Stimulated activated naive CD8-positive, alpha-beta T cell treated with anti-CD3 and anti-CD28 coated beads, Interleukin-15, amount 100 ng/mL, for 72 hours (primary cell): ENCODE results near the gene PLIN1.
"Not testable (repeated sequence)": the region's sequence is repeated elsewhere in the genome, so short reads cannot be mapped to it uniquely, and the experiment has no call there.

Source experiments
- ATAC-seq: fragments of 150-1000 bp; cut with Tn5 transposase; 2 replicates; pipeline ENCODE4 v1.10.0; 2021; ENCODE audit warnings: mild to moderate bottlenecking, moderate library complexity
- DNase-seq, 2 donors: peaks; one replicate each; pipeline ENCODE4 v3.0.0; 2021 to 2022
- H3K27ac Mint-ChIP-seq, 2 donors: one replicate each; pipeline ENCODE4 v1.8.0; 2022; ENCODE audit warnings: mild to moderate bottlenecking in 2 of 2, mixed read lengths in 2 of 2, moderate library complexity in 2 of 2
- H3K27me3 Mint-ChIP-seq: one replicate; pipeline ENCODE4 v1.8.0; 2022; ENCODE audit warnings: mixed read lengths
- H3K4me1 Mint-ChIP-seq: one replicate; pipeline ENCODE4 v1.8.0; 2022; ENCODE audit warnings: mild to moderate bottlenecking, mixed read lengths
- H3K4me3 Mint-ChIP-seq, 2 donors: one replicate each; pipeline ENCODE4 v1.8.0; 2022; ENCODE audit warnings: mild to moderate bottlenecking in 2 of 2, mixed read lengths in 2 of 2, moderate library complexity in 1 of 2
- H3K9me3 Mint-ChIP-seq, 2 donors: one replicate each; pipeline ENCODE4 v1.8.0; 2022; ENCODE audit warnings: mixed read lengths in 2 of 2

PLIN1 gene, protein sequence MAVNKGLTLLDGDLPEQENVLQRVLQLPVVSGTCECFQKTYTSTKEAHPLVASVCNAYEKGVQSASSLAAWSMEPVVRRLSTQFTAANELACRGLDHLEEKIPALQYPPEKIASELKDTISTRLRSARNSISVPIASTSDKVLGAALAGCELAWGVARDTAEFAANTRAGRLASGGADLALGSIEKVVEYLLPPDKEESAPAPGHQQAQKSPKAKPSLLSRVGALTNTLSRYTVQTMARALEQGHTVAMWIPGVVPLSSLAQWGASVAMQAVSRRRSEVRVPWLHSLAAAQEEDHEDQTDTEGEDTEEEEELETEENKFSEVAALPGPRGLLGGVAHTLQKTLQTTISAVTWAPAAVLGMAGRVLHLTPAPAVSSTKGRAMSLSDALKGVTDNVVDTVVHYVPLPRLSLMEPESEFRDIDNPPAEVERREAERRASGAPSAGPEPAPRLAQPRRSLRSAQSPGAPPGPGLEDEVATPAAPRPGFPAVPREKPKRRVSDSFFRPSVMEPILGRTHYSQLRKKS

DNA sequence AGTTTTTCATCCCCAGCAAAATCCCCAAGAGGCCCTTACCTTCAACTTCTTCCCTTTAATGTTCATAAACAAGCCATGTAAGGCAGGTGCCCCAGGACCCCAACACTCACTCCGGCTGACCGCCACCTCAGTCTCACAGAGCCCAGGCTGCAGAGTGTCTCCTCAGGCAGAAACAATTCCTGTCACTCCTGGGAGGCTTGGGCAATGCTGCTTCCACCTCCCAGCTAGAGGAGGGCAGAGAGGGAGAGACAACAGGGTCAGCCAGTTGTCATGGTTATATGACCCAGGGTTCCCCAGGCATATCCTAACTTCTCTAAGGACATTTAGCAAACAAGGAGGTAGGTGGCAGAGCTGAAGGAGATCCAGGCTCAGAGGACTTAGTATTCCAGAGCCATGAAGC lies at the start of gene PLIN1:
TSS of gene PLIN1 (minus strand) at position 156 of the 400 bp plus-strand sequence. CDS start 1,878 bp downstream, outside the sequence.
- H3K4me1 Mint-ChIP-seq: no peaks in the 10 kb centered on the region
- ATAC-seq (no peak), DNase-seq (no peak)
- H3K27ac Mint-ChIP-seq: peak within 1 kb of the TSS in 1 of 2 donors; percentile 39
- no peaks in the 10 kb centered on the region for H3K9me3 Mint-ChIP-seq
- H3K4me3 Mint-ChIP-seq: no peak within 1 kb of the TSS
- no peaks in the 10 kb centered on the region for H3K27me3 Mint-ChIP-seq

DNA sequence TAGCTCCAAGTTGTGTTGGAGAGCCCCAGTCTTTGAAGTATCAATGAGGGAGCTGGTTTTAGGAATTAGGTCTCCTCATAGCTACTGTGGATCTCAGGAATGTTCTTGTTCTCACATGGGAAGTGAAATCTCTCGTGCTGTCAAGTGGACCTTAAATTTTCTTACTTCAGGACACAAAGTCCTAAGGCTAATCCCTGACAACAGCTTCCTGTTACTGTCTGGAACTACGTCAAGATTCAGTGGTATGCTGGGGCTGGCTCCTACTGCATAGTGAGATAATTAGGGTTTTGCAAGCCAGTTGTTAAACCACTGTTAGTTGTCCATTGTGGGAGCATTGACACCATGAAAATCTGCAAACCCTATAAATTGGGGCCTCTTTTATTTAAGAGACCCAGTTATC lies 49.1 kb upstream of the PLIN1 start:
- Mint-ChIP-seq H3K4me1 (no peaks in the 10 kb centered on the region), H3K27ac (no peak overlapping the region), H3K9me3 (no peaks in the 10 kb centered on the region), H3K4me3 (no peak overlapping the region), H3K27me3 (no peaks in the 10 kb centered on the region)
- ATAC-seq (no peak), DNase-seq (no peak)

DNA sequence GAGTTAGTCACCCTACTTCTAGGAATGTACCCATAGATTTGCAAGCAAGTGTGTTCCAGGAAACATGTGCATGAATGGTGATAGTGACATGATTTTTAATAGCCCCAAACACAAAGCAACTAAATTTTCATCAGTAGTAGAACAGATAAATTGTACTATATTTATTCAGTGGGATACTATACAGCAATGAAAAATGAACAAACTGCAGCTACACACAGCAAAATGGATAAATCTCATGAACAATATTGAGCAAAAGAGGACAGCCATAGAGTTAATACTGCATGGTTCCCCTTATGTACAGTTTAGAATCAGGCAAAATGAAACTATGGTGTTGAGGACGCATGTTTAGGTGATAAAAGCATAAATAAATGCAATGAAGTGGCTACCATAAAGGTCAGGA lies 45.9 kb upstream of the PLIN1 start:
- no peak for ATAC-seq
- H3K4me3 Mint-ChIP-seq: no peak overlapping the region
- H3K27me3 Mint-ChIP-seq: peaks cover 21% of the 10 kb centered on the region

DNA sequence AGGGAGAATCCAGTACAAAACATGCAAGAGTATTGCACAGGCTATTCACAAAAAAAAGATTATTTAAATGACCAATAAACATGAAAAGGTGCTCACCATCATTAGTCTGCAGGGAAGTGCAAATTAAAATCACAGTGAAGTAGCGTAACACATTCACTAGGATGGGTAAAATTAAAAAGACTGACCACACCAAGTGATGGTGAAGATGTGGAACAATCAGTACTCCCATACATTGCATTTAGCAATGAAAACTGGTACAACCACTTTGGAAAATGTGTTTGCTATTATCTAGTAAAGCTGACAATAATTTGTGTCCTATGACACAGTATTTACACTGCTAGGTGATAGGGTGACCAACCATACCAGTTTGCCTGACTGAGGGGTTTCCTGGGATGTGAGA lies 45.5 kb upstream of the PLIN1 start:
- DNase-seq: no peak
- Mint-ChIP-seq H3K4me3 (no peak overlapping the region), H3K9me3 (no peaks in the 10 kb centered on the region), H3K27me3 (peaks cover 25% of the 10 kb centered on the region), H3K27ac (no peak overlapping the region), H3K4me1 (no peaks in the 10 kb centered on the region)
- ATAC-seq: no peak

More for the DNA sequence above, 45.9 kb upstream of the PLIN1 start:
- no peak for DNase-seq
- Mint-ChIP-seq H3K9me3 (no peaks in the 10 kb centered on the region), H3K27ac (no peak overlapping the region), H3K4me1 (no peaks in the 10 kb centered on the region)

DNA sequence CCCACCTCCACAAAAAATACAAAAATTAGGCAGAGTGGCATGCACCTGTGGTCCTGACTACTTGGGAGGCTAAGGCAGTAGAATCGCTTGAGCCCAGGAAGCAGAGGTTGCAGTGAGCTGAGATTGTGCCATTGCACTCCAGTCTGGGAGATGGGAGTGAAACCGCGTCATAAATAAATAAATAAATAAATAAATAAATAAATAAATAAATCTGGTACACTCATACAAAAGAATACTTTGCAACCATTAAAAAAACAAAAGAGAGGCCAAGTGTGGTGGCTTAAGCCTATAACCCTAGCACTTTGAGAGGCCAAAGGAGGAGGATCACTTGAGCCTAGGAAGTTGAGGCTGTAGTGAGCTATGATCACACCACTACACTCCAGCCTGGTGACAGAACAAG lies 43.9 kb upstream of the PLIN1 start:
- Mint-ChIP-seq H3K4me3 (no peak overlapping the region), H3K9me3 (no peaks in the 10 kb centered on the region), H3K27ac (no peak overlapping the region), H3K4me1 (no peaks in the 10 kb centered on the region), H3K27me3 (peaks cover 31% of the 10 kb centered on the region)
- ATAC-seq (no peak), DNase-seq (no peak)

DNA sequence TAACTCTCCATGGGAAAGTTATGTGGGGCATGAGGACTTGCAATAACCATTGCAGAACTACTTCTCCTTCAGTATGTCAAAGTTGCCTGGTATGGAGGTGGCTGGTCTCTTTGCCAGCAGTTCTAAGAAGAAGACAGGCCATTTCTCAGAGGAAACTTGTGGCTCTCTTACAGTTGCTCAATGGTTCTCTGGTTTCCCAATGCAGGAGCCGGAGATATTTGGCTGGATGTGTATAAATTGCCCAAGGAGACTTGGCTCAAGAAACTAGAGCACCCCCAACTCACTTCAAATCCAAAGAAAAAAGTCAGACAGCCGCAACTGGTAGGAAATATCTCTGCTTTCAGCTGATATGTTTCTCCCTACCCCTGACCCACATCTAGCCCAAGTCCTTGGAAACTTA lies 35.6 kb upstream of the PLIN1 start:
- Mint-ChIP-seq H3K9me3 (no peaks in the 10 kb centered on the region), H3K4me3 (no peak overlapping the region), H3K27ac (no peak overlapping the region), H3K27me3 (peaks cover 7% of the 10 kb centered on the region), H3K4me1 (no peaks in the 10 kb centered on the region)
- ATAC-seq (no peak), DNase-seq (no peak)

DNA sequence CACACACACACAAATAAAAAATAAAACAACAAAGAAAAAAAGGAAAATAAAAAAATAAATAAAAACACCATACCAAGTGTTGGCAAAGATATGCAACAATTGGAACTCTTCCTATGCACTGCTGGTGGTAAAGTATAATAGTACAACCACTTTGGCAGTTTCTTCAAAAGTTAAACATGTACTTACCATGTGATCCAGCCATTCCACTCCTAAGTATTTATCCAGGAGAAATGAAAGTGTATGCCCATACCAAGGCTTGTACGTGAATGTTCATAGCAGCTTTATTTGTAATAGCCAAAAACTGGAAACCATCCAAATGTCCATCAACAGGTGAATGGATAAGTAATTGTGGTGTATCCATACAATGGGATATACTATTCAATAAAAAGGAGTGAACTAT lies 28.4 kb upstream of the PLIN1 start:
- no peak for DNase-seq
- peaks cover 24% of the 10 kb centered on the region for H3K27me3 Mint-ChIP-seq
- ATAC-seq: no peak
- no peaks in the 10 kb centered on the region for H3K9me3 Mint-ChIP-seq
- no peak overlapping the region for H3K27ac Mint-ChIP-seq
- H3K4me3 Mint-ChIP-seq: no peak overlapping the region
- no peaks in the 10 kb centered on the region for H3K4me1 Mint-ChIP-seq

DNA sequence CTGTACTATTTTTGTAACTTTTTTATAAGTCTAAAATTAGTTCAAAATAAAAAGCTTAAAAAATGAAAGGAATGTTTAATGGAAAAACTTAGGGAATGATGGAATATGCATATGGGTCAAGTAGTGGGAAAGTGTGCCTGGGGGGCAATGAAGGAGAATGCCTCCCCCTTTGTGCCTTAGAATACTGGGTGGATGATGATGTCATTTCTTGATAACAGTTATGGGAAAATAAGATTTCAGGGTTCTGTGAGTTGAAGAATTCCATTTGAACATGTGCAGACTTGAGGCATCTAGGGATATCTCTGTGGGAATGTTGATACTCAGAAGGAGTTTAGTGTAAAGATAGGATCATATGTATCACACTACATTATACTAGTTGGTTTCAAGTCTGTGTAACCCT lies 25.2 kb upstream of the PLIN1 start:
- no peaks in the 10 kb centered on the region for H3K4me1 Mint-ChIP-seq
- DNase-seq (no peak), ATAC-seq (no peak)
- peaks cover 29% of the 10 kb centered on the region for H3K27me3 Mint-ChIP-seq
- no peak overlapping the region for H3K4me3 Mint-ChIP-seq
- H3K27ac Mint-ChIP-seq: no peak overlapping the region
- H3K9me3 Mint-ChIP-seq: no peaks in the 10 kb centered on the region

DNA sequence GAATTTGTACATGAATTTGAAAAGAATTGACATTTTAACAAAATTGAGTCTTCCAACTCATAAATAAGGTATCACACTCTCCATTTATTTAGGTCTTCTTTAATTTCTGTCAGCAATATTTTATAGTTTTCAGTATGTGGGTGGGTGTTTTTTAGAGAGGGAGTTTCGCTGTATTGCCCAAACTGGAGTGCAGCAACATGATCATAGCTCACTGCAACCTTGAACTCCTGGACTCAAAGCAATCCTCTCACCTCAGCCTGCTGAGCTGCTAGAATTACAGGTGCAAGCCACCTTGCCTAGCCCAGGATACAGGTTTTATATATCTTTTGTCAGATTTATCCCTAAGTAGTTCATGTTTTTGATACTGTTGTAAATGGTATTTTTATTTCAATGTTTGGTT lies 16.0 kb upstream of the PLIN1 start:
- no peak overlapping the region for H3K27ac Mint-ChIP-seq
- DNase-seq (no peak), ATAC-seq (no peak)
- H3K4me3 Mint-ChIP-seq: no peak overlapping the region
- peaks cover 12% of the 10 kb centered on the region for H3K27me3 Mint-ChIP-seq
- H3K4me1 Mint-ChIP-seq: peaks cover 9% of the 10 kb centered on the region
- no peaks in the 10 kb centered on the region for H3K9me3 Mint-ChIP-seq

DNA sequence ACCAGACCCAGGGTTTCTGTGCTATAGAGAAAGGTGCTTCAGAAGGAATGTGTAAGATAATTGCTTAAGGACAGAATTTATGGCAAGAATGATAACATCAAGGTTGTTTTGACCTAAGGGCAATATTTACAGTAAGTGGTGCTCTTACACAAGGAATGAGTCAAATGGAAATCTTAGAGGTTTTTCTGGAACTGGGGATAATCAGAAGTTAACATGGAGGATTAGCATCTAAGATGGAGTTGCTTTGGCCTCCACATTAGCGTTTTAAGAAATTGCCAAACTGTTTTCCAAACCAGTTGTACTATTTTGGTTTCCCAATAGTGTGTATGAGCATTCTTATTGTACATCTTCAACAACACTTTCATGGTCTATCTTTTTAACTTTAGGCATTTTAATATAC lies 14.5 kb upstream of the PLIN1 start:
- ATAC-seq: no peak
- Mint-ChIP-seq H3K4me1 (peaks cover 16% of the 10 kb centered on the region), H3K4me3 (no peak overlapping the region), H3K27me3 (peaks cover 7% of the 10 kb centered on the region), H3K27ac (no peak overlapping the region), H3K9me3 (no peaks in the 10 kb centered on the region)
- no peak for DNase-seq

DNA sequence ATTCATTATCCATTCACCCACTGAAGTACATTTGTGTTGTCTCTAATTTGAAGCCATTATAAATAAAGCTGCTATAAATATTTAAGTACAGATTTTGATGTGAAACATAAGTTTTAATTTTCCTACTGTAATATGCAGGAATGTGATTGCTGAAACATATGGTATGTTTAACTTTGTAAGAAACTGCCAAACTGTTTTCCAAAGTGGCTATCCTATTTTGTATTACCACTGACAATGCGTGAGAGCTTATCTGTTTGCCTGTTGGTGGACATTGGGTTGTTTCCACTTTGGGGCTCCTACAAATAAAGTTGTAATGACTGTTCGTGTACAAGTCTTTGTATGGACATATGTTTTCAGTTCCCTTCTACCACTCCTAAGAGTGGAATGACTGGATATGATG lies 13.9 kb upstream of the PLIN1 start:
- no peak overlapping the region for H3K4me3 Mint-ChIP-seq
- peaks cover 16% of the 10 kb centered on the region for H3K4me1 Mint-ChIP-seq
- no peak for ATAC-seq
- DNase-seq: no peak
- H3K27me3 Mint-ChIP-seq: peaks cover 7% of the 10 kb centered on the region
- no peak overlapping the region for H3K27ac Mint-ChIP-seq
- H3K9me3 Mint-ChIP-seq: no peaks in the 10 kb centered on the region

DNA sequence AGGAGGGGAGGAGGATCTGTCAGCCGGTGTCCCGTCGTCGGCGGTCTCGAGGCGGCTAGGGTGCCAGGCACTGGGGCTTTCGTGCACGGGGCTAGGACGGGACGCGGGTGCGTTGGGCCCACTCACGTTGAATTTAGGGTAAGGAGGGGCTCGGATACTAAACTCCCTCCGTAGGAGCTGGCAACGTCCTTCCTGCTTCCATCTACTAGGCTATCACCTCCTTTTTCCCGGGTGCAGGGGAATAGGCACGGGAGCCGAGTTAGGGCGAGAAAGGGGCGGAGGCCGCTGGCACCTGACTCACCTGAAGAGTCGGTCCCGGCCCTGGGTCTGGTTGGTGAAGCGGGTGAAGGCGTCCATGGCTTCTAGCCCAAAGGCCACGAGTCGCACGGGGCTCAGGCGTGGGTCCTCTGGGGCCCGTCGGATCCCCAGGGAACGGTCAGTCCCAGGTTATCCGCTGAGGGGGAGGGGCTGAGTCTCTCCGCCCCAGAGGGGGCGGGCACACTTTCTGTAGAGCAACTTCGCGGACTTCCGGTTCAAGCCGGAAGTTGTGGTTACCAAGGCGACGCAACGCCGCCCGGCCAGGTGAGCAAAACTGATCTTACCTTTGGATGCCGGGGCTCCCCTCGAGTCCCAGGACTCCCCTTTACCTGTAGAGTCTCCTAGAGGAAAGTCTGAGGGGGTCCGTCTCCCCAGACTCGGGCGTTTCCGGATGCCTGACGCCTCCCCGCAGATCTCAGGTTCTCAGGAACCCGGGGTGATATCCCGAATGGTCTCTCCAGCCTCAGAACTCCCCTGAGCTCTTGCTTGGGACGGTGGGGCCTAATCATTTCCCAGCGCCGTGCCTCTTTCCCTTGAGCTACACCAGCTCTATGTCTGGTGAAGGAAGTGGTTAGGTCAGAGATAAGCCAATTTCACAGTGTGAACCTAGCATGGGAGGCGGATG lies 11.4 kb upstream of the PLIN1 start, which contains the start of the genes PEX11A and WDR93:
TSS of gene PEX11A (minus strand) at position 479 of the 943 bp plus-strand sequence. CDS start at position 357, 122 bp downstream.
TSS of gene WDR93 (plus strand) at position 536 of the 943 bp plus-strand sequence. CDS start 10,936 bp downstream, outside the sequence.
- Mint-ChIP-seq H3K9me3 (no peaks in the 10 kb centered on the region), H3K4me3 (peak within 1 kb of the TSS; percentile 83 to 95), H3K4me1 (peaks cover 16% of the 10 kb centered on the region), H3K27me3 (no peaks in the 10 kb centered on the region), H3K27ac (peak within 1 kb of the TSS; percentile 63 to 85)
- DNase-seq (peak; percentile 71 to 76), ATAC-seq (peak; percentile 95)

DNA sequence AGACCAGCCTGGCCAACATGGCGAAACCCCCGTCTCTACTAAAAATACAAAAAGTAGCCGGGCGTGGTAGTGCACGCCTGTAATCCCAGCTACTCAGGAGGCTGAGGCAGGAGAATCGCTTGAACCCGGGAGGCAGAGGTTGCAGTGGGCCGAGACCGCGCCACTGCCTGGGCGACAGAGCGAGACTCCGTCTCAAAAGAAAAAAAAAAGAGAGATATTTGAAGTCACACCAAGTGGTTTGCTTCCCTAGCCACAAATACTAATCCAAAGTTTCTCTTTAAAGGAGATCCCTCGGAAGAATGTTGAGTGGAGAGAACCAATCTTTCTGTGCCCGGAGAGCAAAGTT lies 10.7 kb upstream of the PLIN1 start:
- peak overlapping the region in 1 of 2 donors; percentile 85 for H3K27ac Mint-ChIP-seq
- not testable (repeated sequence) for H3K9me3 Mint-ChIP-seq, H3K27me3 Mint-ChIP-seq, ATAC-seq, DNase-seq
- H3K4me1 Mint-ChIP-seq: peaks cover 16% of the 10 kb centered on the region
- peak overlapping the region; percentile 83 to 95 for H3K4me3 Mint-ChIP-seq

DNA sequence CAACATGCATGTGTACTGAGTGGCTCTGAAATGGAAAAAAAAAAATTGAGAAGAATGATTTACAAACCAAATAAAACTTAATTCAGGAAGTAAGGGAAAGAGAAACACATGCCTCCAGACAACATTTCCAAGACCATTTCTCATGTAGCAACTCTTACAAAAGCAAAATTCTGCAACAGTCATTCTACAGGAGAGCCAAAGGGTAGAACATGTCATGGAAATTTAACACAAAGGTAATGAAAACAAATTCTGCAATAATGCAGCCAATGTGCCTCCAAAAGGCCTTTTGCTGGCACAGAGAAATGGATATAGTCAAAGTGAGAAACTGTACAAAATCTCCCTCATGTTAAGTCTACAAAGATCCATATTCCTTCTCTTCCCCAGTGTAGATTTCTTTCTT lies 7.4 kb upstream of the PLIN1 start:
- Mint-ChIP-seq H3K9me3 (no peaks in the 10 kb centered on the region), H3K4me1 (peaks cover 16% of the 10 kb centered on the region), H3K27ac (no peak overlapping the region), H3K27me3 (no peaks in the 10 kb centered on the region), H3K4me3 (no peak overlapping the region)
- no peak for ATAC-seq
- DNase-seq: no peak

DNA sequence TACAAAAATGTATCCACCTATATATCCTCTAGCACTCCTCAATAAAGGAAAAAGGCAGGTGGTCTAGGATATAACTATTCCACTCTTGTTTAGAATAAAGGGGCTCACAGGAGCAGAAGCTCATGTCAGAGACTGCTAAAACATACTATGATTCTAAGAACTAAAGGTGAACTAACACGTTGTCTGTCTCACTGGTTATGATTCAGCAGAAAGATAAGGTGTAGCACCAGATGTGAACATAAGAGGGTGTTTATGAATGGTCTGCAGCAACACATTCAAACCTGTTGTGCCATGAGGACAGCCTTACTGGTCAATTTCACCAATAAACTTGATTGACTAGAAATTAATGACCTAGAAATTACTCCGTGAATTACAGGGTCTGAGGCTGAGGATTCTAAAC lies 6.8 kb upstream of the PLIN1 start:
- no peaks in the 10 kb centered on the region for H3K9me3 Mint-ChIP-seq

DNA sequence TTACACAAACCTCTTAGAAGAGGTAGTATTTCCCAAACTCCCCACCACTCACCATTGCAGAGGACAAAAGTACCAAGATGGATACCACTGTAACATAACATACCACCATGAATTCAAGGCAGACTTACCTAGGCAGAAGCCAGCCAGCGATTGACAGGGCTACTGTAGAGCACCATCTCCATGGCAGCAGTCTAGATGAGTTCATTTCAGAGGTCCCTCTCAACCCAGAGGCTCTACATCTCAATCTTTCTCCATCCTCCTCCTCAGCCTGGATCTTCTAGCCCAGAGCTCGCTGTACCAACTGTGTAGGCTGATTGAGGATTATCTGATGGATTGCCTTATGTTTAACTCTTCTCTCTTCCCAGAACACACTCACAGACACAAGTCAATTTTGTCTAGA lies 2.0 kb upstream of the PLIN1 start:
- Mint-ChIP-seq H3K9me3 (no peaks in the 10 kb centered on the region), H3K4me1 (no peaks in the 10 kb centered on the region), H3K4me3 (no peak overlapping the region), H3K27ac (no peak overlapping the region), H3K27me3 (no peaks in the 10 kb centered on the region)
- ATAC-seq (no peak), DNase-seq (no peak)

More for the DNA sequence above, 6.8 kb upstream of the PLIN1 start:
- Mint-ChIP-seq H3K4me3 (no peak overlapping the region), H3K27me3 (no peaks in the 10 kb centered on the region), H3K4me1 (peaks cover 13% of the 10 kb centered on the region), H3K27ac (no peak overlapping the region)
- no peak for ATAC-seq
- DNase-seq: no peak
